K562 (cell line): ENCODE measurements around the gene SHISA9. TPM values are rescaled to one million over a fixed set of nuclear protein-coding genes. Genes with fewer than 3 reads are reported as not detected.

Experiments used
- ATAC-seq: fragments of 200-7000 bp; cut with Tn5 transposase; 3 replicates; pipeline ENCODE4 v1.9.1; 2020; ENCODE audit warnings: moderate library complexity
- BruUV-seq: library from RNA; stranded (reverse); fragments of 400-500 nt; replicated peaks from 2 replicates; lab custom pipeline; 2021; lab: Mats Ljungman, UMichigan
- CTCF ChIA-PET: fragments of 300-600 bp; formaldehyde crosslinking; extraction: SDS; loops from one replicate; lab custom pipeline; 2021; ENCODE audit warnings: low intra/inter-chr PET ratio; lab: Yijun Ruan, JAX
- POLR2A ChIA-PET: fragments of 300-600, 350-650 bp; sonication (Branson Sonifier 250); formaldehyde crosslinking; extraction: SDS; loops from one replicate; lab custom pipeline; 2021; ENCODE audit warnings: antibody characterized with exemption, inconsistent platforms; lab: Yijun Ruan, JAX
- DNase-seq, 4 experiments: peaks; one replicate each; pipeline versions ENCODE4 v3.0.0 to v3.0.0-alpha.2; 2011 to 2018; ENCODE audit warnings: low spot score in 3 of 4, mixed read lengths in 3 of 4; ENCODE audit errors: extremely low read depth in 1 of 4
- FAIRE-seq: peaks from 2 replicates; lab custom pipeline; 2011; peaks lifted over from hg19 to GRCh38; lab: Jason Lieb, UNC
- H2AFZ ChIP-seq: 2 replicates; pipeline ENCODE4 v1.6.0; 2011; ENCODE audit warnings: low read depth, low read length, control low read depth, inconsistent platforms
- H3K27ac ChIP-seq: fragments of 200-600 bp; 3 replicates; pipeline ENCODE4 v1.8.0; 2011; ENCODE audit warnings: low read depth, mild to moderate bottlenecking, control low read depth, inconsistent platforms, low read length, moderate library complexity, mixed read lengths; ENCODE audit errors: extremely low read depth
- H3K27me3 ChIP-seq, 2 experiments: fragments of 300-600 bp in 1 of 2; 2 replicates in 1 of 2; 3 replicates in 1 of 2; pipeline versions ENCODE4 v1.6.0 to v1.8.0; 2011; ENCODE audit warnings: inconsistent platforms in 2 of 2, low read length in 2 of 2, mild to moderate bottlenecking in 1 of 2, mixed read lengths in 1 of 2, moderate library complexity in 1 of 2; ENCODE audit not compliant: control insufficient read depth in 2 of 2, insufficient read depth in 2 of 2
- H3K36me3 ChIP-seq: fragments of 300-600 bp; 3 replicates; pipeline ENCODE4 v1.8.0; 2011; ENCODE audit warnings: mild to moderate bottlenecking, low read length, inconsistent platforms; ENCODE audit not compliant: control insufficient read depth, insufficient read depth
- H3K4me1 ChIP-seq, 2 experiments: fragments of 200-600 bp in 1 of 2; replicated peaks in 1 of 2; 2 replicates in 1 of 2; 3 replicates in 1 of 2; pipeline versions ENCODE4 v1.5.1 to v1.8.0; 2011; ENCODE audit warnings: inconsistent platforms in 2 of 2, low read length in 2 of 2, mild to moderate bottlenecking in 1 of 2, mixed read lengths in 1 of 2, moderate library complexity in 1 of 2; ENCODE audit not compliant: control insufficient read depth in 2 of 2, insufficient read depth in 2 of 2
- H3K4me2 ChIP-seq: 2 replicates; pipeline ENCODE4 v1.6.1; 2011; ENCODE audit warnings: low read length, control low read depth, inconsistent platforms, mixed read lengths; ENCODE audit not compliant: insufficient read depth
- H3K4me3 ChIP-seq: fragments of 200-600 bp; sonication (generic), shearing (Covaris generic); 2 replicates; pipeline ENCODE4 v1.5.1; 2016; ENCODE audit warnings: control low read depth, inconsistent platforms
- H3K79me2 ChIP-seq: fragments of 200-600 bp; 3 replicates; pipeline ENCODE4 v1.8.0; 2011; ENCODE audit warnings: low read length, inconsistent platforms; ENCODE audit not compliant: control insufficient read depth, insufficient read depth
- H3K9ac ChIP-seq, 2 experiments: 2 replicates each; pipeline versions ENCODE4 v1.6.0 to v1.6.1; 2011; ENCODE audit warnings: low read depth in 2 of 2, low read length in 2 of 2, control low read depth in 1 of 2, inconsistent platforms in 1 of 2, mild to moderate bottlenecking in 1 of 2, mixed read lengths in 1 of 2; ENCODE audit not compliant: insufficient read depth in 1 of 2
- H3K9me1 ChIP-seq: one replicate; pipeline ENCODE4 v1.6.0; 2011; ENCODE audit warnings: inconsistent platforms, mild to moderate bottlenecking, low read length, moderate library complexity; ENCODE audit not compliant: control insufficient read depth, insufficient read depth
- H3K9me3 ChIP-seq: replicated peaks from 2 replicates; pipeline ENCODE4 v1.5.1; 2011; ENCODE audit warnings: low read depth, low read length, inconsistent platforms; ENCODE audit not compliant: control insufficient read depth, insufficient read depth
- H4K20me1 ChIP-seq: replicated peaks from 2 replicates; pipeline ENCODE4 v1.6.1; 2011; ENCODE audit warnings: low read length, inconsistent platforms, mixed read lengths; ENCODE audit not compliant: control insufficient read depth, insufficient read depth
- CBFB ChIP-seq: sonication (generic); formaldehyde crosslinking; IDR thresholded peaks from 2 replicates; pipeline ENCODE4 v1.4.0; 2020; ENCODE audit warnings: mild to moderate bottlenecking, missing genetic modification reagents
- GATA2 ChIP-seq: sonication (generic); formaldehyde crosslinking; IDR thresholded peaks from 2 replicates; pipeline ENCODE4 v1.4.0; 2020; ENCODE audit warnings: mild to moderate bottlenecking, missing genetic modification reagents
- HDAC8 ChIP-seq: fragments of 450-650 bp; IDR thresholded peaks from 2 replicates; pipeline ENCODE4 v1.6.1; 2016; ENCODE audit warnings: mild to moderate bottlenecking, missing genetic modification characterization, moderate library complexity, missing compliant biosample characterization
- HDGF ChIP-seq: fragments of 450-650 bp; IDR thresholded peaks from 2 replicates; pipeline ENCODE4 v1.6.1; 2016
- HNRNPUL1 ChIP-seq: fragments of 200-400 bp; formaldehyde crosslinking; IDR thresholded peaks from 2 replicates; pipeline ENCODE4 v1.6.1; 2017; ENCODE audit warnings: low read length
- HSF4 ChIP-seq: fragments of 250-450 bp; sonication (Bioruptor Pico); IDR thresholded peaks from 2 replicates; pipeline ENCODE4 v2.1.2; 2022; ENCODE audit warnings: mild to moderate bottlenecking, moderate library complexity, borderline replicate concordance
- ILF3 ChIP-seq: fragments of 450-650 bp; IDR thresholded peaks from 2 replicates; pipeline ENCODE4 v1.6.1; 2018; ENCODE audit warnings: antibody characterized with exemption, mild to moderate bottlenecking, moderate library complexity, borderline replicate concordance
- KLF10 ChIP-seq: fragments of 250-450 bp; sonication (Bioruptor Pico); IDR thresholded peaks from 2 replicates; pipeline ENCODE4 v1.6.1; 2021; ENCODE audit warnings: matching md5 sums
- MTA3 ChIP-seq: fragments of 450-650 bp; formaldehyde crosslinking; IDR thresholded peaks from 2 replicates; pipeline ENCODE4 v1.6.1; 2017; ENCODE audit warnings: mild to moderate bottlenecking, borderline replicate concordance
- NEUROD1 ChIP-seq: fragments of 150-350 bp; IDR thresholded peaks from 2 replicates; pipeline ENCODE4 v1.6.1; 2014; ENCODE audit warnings: borderline replicate concordance, low read length, low read depth; ENCODE audit not compliant: partially characterized antibody
- NFYB ChIP-seq: IDR thresholded peaks from 2 replicates; pipeline ENCODE4 v1.6.1; 2011; ENCODE audit warnings: mild to moderate bottlenecking, moderate library complexity; ENCODE audit not compliant: insufficient read length; ENCODE audit errors: extremely low read depth
- PTRF ChIP-seq: fragments of 450-650 bp; IDR thresholded peaks from 2 replicates; pipeline ENCODE4 v1.6.1; 2016; ENCODE audit warnings: mild to moderate bottlenecking, missing genetic modification characterization, missing compliant biosample characterization
- TAF1 ChIP-seq: IDR thresholded peaks from 2 replicates; pipeline ENCODE4 v1.6.1; 2011; ENCODE audit warnings: mild to moderate bottlenecking, low read length, moderate library complexity; ENCODE audit not compliant: insufficient read depth, control insufficient read depth, severe bottlenecking; ENCODE audit errors: extremely low read depth
- TCF7 ChIP-seq: sonication (generic); IDR thresholded peaks from 2 replicates; pipeline ENCODE4 v1.6.1; 2016; ENCODE audit warnings: antibody characterized with exemption, borderline replicate concordance
- THRA ChIP-seq: fragments of 450-650 bp; IDR thresholded peaks from 2 replicates; pipeline ENCODE4 v1.6.1; 2017; ENCODE audit warnings: mild to moderate bottlenecking, moderate library complexity
- ZBTB17 ChIP-seq: fragments of 450-650 bp; formaldehyde crosslinking; IDR thresholded peaks from 2 replicates; pipeline ENCODE4 v1.4.0; 2020; ENCODE audit warnings: mild to moderate bottlenecking
- ZHX1 ChIP-seq: fragments of 150-350 bp; conservative IDR thresholded peaks from 2 replicates; pipeline ENCODE4 v1.6.1; 2014; ENCODE audit warnings: low read length
- ZNF551 ChIP-seq: fragments of 250-450 bp; sonication (Bioruptor Pico); IDR thresholded peaks from 2 replicates; pipeline ENCODE4 v1.5.0; 2021; ENCODE audit warnings: mild to moderate bottlenecking, moderate library complexity
- WGBS: fragments of 100-300 bp; shearing (Covaris generic); methylation state at CpG from one replicate; pipeline ENCODE4 v1.1.6; 2016; ENCODE audit warnings: low coverage, mixed read lengths; ENCODE audit not compliant: insufficient coverage; ENCODE audit errors: missing lambda C conversion rate; 5-methylcytosine and 5-hydroxymethylcytosine counted together
- in situ Hi-C: fragments of 300-500 bp; cut with MboI; formaldehyde crosslinking; loops from 4 replicates; pipeline ENCODE4 v1.15.0; 2018; ENCODE audit warnings: inconsistent platforms, mixed read lengths
- intact Hi-C: fragments of 100-400 bp; cut with micrococcal nuclease; formaldehyde crosslinking; loops from 2 replicates; pipeline ENCODE4 v1.14.2; 2022
- polyA plus RNA-seq, 8 experiments: library from polyadenylated mRNA; depleted of rRNA in 4 of 8; stranded (reverse) in 5 of 8; unstranded in 3 of 8; fragments of >200 nt; fragmentation: Nextera tagmentation in 2 of 8; fragmentation: Illumina TruSeq in 1 of 8; extraction: Ambion mirVana in 2 of 8; extraction: Trizol in 1 of 8; gene quantifications; 2 replicates each; pipeline versions ENCODE4 v1.2.1 to v1.2.3, GENCODE V29; 2011 to 2014; ENCODE audit warnings: inconsistent platforms in 1 of 8, missing spikeins in 1 of 8
- total RNA-seq, 7 experiments: library from RNA; depleted of rRNA in 6 of 7; stranded (reverse); fragments of >200 nt in 6 of 7; fragmentation: Illumina TruSeq in 2 of 7; extraction: Trizol in 2 of 7; gene quantifications; 2 replicates each; pipeline versions ENCODE4 v1.2.1 to v1.2.3, GENCODE V29; 2011 to 2021; ENCODE audit warnings: low replicate concordance in 1 of 7
- TF ChIP-seq, protein P1 (sequence below): fragments of 250-450 bp; sonication (Bioruptor Pico); IDR thresholded peaks from 2 replicates; pipeline ENCODE4 v1.9.0; 2021; ENCODE audit warnings: mild to moderate bottlenecking

Gene SHISA9
- total and polyA plus RNA-seq, 9 of the 15 experiments (the other 6 are each of a cell fraction or from before 2014, with no cell fraction given) = under 0.01 to 0.16 (median 0.01) TPM; not detected in 6

DNA sequence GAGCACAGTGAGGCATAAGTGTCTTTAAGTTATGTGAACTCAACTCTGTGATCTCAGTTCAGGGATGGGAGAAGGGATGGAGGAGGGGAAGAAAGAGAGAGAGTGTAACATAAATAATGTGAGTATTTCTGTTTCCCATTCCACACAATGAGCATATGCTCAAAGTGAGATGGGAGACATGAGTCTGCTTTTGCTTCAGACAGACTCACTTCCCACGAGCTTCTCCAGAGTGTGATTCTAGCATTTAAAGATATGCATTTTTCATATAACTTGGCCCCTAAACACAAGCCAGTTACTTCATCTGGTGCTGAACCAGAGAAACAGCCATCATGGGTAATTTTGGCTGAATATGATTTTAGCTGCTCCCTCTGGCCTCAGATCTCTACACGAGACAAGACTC is 35.0 kb downstream of the SHISA9 start:
- H3K9me1 ChIP-seq = no peaks in the 10 kb centered on the region
- H3K27ac ChIP-seq = no peak overlapping the region
- TF ChIP-seq CBFB (CRISPR knock-in tag) = no peak
- TF ChIP-seq ZHX1 = no peak
- TF ChIP-seq GATA2 = no peak
- no peak for TF ChIP-seq HDAC8 (tag)
- no peak for TF ChIP-seq KLF10 (CRISPR knock-in tag)
- TF ChIP-seq MTA3 = no peak
- TF ChIP-seq TAF1 = no peak
- TF ChIP-seq TCF7 = no peak
- no peak for TF ChIP-seq ZNF551
- no peak for TF ChIP-seq NFYB
- TF ChIP-seq ILF3 = no peak
- TF ChIP-seq HDGF = no peak
- TF ChIP-seq HNRNPUL1 = no peak
- no peak for TF ChIP-seq NEUROD1
- TF ChIP-seq PTRF = no peak
- TF ChIP-seq HSF4 (CRISPR knock-in tag) = no peak
- TF ChIP-seq THRA = no peak
- TF ChIP-seq, protein P1, sequence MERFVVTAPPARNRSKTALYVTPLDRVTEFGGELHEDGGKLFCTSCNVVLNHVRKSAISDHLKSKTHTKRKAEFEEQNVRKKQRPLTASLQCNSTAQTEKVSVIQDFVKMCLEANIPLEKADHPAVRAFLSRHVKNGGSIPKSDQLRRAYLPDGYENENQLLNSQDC (CRISPR knock-in tag) = no peak
- no peak for TF ChIP-seq ZBTB17 (CRISPR knock-in tag)
- no peaks in the 10 kb centered on the region for H3K36me3 ChIP-seq
- H3K4me3 ChIP-seq = no peak overlapping the region
- FAIRE-seq (no peak), DNase-seq (no peak), ATAC-seq (no peak)
- no peaks in the 10 kb centered on the region for H4K20me1 ChIP-seq
- in situ Hi-C loops = no loop called here
- no peaks in the 10 kb centered on the region for H3K4me1 ChIP-seq
- H3K79me2 ChIP-seq = no peaks in the 10 kb centered on the region
- POLR2A ChIA-PET = no interaction called here
- no peak overlapping the region for H3K9ac ChIP-seq
- intact Hi-C loops = no loop called here
- H3K27me3 ChIP-seq = no peaks in the 10 kb centered on the region
- CTCF ChIA-PET = no interaction called here
- WGBS = 0% methylated on average over 2 of the region's 2 CpGs
- H2AFZ ChIP-seq = no peak overlapping the region
- no TSS peak for BruUV-seq
- no peak overlapping the region for H3K4me2 ChIP-seq
- no peaks in the 10 kb centered on the region for H3K9me3 ChIP-seq
